A549 (cell line): ENCODE results near the gene FAR1.

Experiments used
- CHD2 ChIP-seq: fragments of 150-350 bp; IDR thresholded peaks from 2 replicates; pipeline ENCODE4 v1.6.1; 2014; ENCODE audit warnings: low read length; ENCODE audit not compliant: partially characterized antibody
- EP300 ChIP-seq, 2 experiments: fragments of >200 bp; sonication (Bioruptor Twin); formaldehyde crosslinking; IDR thresholded peaks; 2 replicates in 1 of 2; 3 replicates in 1 of 2; pipeline ENCODE4 v1.6.1; 2016 to 2017
- POLR2A ChIP-seq: IDR thresholded peaks from 2 replicates; pipeline ENCODE4 v1.6.1; 2012; ENCODE audit warnings: mild to moderate bottlenecking, low read length
- RARB ChIP-seq: fragments of 250-450 bp; sonication (Bioruptor Pico); IDR thresholded peaks from 2 replicates; pipeline ENCODE4 v1.8.0; 2021; ENCODE audit warnings: mild to moderate bottlenecking, moderate library complexity
- SMC3 ChIP-seq: fragments of >200 bp; sonication (Bioruptor Twin); formaldehyde crosslinking; IDR thresholded peaks from 3 replicates; pipeline ENCODE4 v1.6.1; 2018; ENCODE audit warnings: inconsistent platforms
- TP53 ChIP-seq: fragments of 250-450 bp; sonication (Bioruptor Pico); IDR thresholded peaks from 2 replicates; pipeline ENCODE4 v1.5.0; 2021; ENCODE audit warnings: mild to moderate bottlenecking, moderate library complexity
- ZFP36 ChIP-seq: fragments of 450-650 bp; IDR thresholded peaks from 2 replicates; pipeline ENCODE4 v1.6.1; 2014; ENCODE audit warnings: borderline replicate concordance; ENCODE audit not compliant: partially characterized antibody
- ZNF302 ChIP-seq: fragments of 250-450 bp; sonication (Bioruptor Pico); IDR thresholded peaks from 2 replicates; pipeline ENCODE4 v1.9.0; 2021; ENCODE audit warnings: inconsistent platforms, mild to moderate bottlenecking, moderate library complexity
- TF ChIP-seq, protein P1 (sequence below): fragments of >200 bp; sonication (Bioruptor Twin); formaldehyde crosslinking; IDR thresholded peaks from 3 replicates; pipeline ENCODE4 v1.5.1; 2016
- TF ChIP-seq, protein P2 (sequence below): fragments of 450-650 bp; IDR thresholded peaks from 2 replicates; pipeline ENCODE4 v1.6.1; 2014; ENCODE audit warnings: antibody characterized with exemption

DNA sequence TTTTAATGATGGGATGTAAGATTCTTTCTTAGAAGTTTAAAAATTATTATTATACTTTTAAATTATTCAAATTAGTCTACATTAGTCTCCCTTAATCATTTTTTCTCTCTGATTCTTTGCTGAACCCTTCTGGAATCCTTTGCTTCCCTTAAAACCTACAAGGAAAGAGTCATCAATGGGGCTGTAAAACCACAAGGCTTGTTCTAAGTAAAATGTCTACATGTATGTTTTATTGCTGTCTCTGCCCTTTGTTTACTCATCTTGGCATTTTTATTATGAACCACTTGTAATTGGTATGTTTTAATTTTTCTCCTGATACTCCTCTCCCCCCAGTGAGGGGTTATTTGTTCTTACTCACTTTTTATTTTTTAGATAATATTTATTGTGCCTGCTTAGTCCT lies 27.4 kb downstream of the FAR1 start:
- TF ChIP-seq, protein P1, sequence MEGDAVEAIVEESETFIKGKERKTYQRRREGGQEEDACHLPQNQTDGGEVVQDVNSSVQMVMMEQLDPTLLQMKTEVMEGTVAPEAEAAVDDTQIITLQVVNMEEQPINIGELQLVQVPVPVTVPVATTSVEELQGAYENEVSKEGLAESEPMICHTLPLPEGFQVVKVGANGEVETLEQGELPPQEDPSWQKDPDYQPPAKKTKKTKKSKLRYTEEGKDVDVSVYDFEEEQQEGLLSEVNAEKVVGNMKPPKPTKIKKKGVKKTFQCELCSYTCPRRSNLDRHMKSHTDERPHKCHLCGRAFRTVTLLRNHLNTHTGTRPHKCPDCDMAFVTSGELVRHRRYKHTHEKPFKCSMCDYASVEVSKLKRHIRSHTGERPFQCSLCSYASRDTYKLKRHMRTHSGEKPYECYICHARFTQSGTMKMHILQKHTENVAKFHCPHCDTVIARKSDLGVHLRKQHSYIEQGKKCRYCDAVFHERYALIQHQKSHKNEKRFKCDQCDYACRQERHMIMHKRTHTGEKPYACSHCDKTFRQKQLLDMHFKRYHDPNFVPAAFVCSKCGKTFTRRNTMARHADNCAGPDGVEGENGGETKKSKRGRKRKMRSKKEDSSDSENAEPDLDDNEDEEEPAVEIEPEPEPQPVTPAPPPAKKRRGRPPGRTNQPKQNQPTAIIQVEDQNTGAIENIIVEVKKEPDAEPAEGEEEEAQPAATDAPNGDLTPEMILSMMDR = no peak
- TF ChIP-seq, protein P2, sequence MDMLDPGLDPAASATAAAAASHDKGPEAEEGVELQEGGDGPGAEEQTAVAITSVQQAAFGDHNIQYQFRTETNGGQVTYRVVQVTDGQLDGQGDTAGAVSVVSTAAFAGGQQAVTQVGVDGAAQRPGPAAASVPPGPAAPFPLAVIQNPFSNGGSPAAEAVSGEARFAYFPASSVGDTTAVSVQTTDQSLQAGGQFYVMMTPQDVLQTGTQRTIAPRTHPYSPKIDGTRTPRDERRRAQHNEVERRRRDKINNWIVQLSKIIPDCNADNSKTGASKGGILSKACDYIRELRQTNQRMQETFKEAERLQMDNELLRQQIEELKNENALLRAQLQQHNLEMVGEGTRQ = no peak
- no peak for TF ChIP-seq TP53
- TF ChIP-seq RARB (CRISPR knock-in tag) = no peak
- no peak for TF ChIP-seq ZFP36
- no peak for TF ChIP-seq POLR2A
- TF ChIP-seq SMC3 = no peak
- no peak for TF ChIP-seq EP300 (IDR thresholded peaks at IDR 0.05)
- TF ChIP-seq CHD2 = no peak
- TF ChIP-seq ZNF302 (CRISPR knock-in tag) = no peak
